HCT116 (cell line): ENCODE measurements around the gene SLTM. TPM values are rescaled to one million over a fixed set of nuclear protein-coding genes. Genes with fewer than 3 reads are reported as not detected.

Experiments used
- ATAC-seq: fragments of 200-7000 bp; cut with Tn5 transposase; 2 replicates; pipeline ENCODE4 v1.9.1; 2020; ENCODE audit warnings: mild to moderate bottlenecking, moderate library complexity
- BruUV-seq: library from RNA; stranded (reverse); fragments of 400-500 nt; replicated peaks from 2 replicates; lab custom pipeline; 2021; lab: Mats Ljungman, UMichigan
- CTCF ChIA-PET: fragments of 300-600 bp; sonication (Branson Sonifier 250); formaldehyde crosslinking; loops from one replicate; lab custom pipeline; 2021; ENCODE audit warnings: antibody characterized with exemption; lab: Charles Lee
- POLR2A ChIA-PET: fragments of 300-600, 350-600 bp; sonication (Branson Sonifier 250); formaldehyde crosslinking; loops from one replicate; lab custom pipeline; 2021; ENCODE audit warnings: antibody characterized with exemption; lab: Charles Lee
- RAD21 ChIA-PET, 2 experiments: fragments of 300-600 bp; sonication (Branson Sonifier 250); formaldehyde crosslinking; loops; one replicate each; lab custom pipeline; 2023; ENCODE audit warnings: low total read pairs in 2 of 2; ENCODE audit not compliant: uncharacterized antibody in 2 of 2, unreplicated experiment in 2 of 2, low non-redundant PET in 1 of 2; lab: Charles Lee
- DNase-seq: peaks from one replicate; pipeline ENCODE4 v3.0.0-alpha.2; 2010; ENCODE audit warnings: low read depth, low spot score
- H2AFZ ChIP-seq: fragments of 200-600 bp; shearing (Covaris generic), sonication (generic); 2 replicates; pipeline ENCODE4 v1.6.1; 2017; ENCODE audit warnings: low read depth, mixed run types, mixed read lengths, antibody characterized with exemption, low read length; ENCODE audit not compliant: poor library complexity, severe bottlenecking
- H3K27ac ChIP-seq: 2 replicates; pipeline ENCODE4 v1.5.1; 2012; ENCODE audit warnings: low read depth, low read length
- H3K27me3 ChIP-seq: fragments of 200-600 bp; sonication (generic); 2 replicates; pipeline ENCODE4 v1.6.1; 2016; ENCODE audit warnings: mixed run types, low read length, mixed read lengths; ENCODE audit not compliant: insufficient read depth
- H3K36me3 ChIP-seq, 2 experiments: fragments of 200-500 bp in 1 of 2; fragments of 200-600 bp in 1 of 2; sonication (Bioruptor generic) in 1 of 2; sonication (generic) in 1 of 2; 2 replicates each; pipeline versions ENCODE4 v1.5.1 to v1.6.1; 2014 to 2016; ENCODE audit warnings: low read length in 2 of 2, inconsistent platforms in 1 of 2, mixed read lengths in 1 of 2, mixed run types in 1 of 2; ENCODE audit not compliant: insufficient read depth in 2 of 2, control insufficient read depth in 1 of 2
- H3K4me1 ChIP-seq, 2 experiments: fragments of 200-600 bp in 1 of 2; sonication (generic) in 1 of 2; 2 replicates each; pipeline versions ENCODE4 v1.5.1 to v1.6.1; 2012 to 2017; ENCODE audit warnings: low read length in 2 of 2, inconsistent platforms in 1 of 2, mild to moderate bottlenecking in 1 of 2, mixed read lengths in 1 of 2, mixed run types in 1 of 2, moderate library complexity in 1 of 2; ENCODE audit not compliant: insufficient read depth in 2 of 2, control insufficient read depth in 1 of 2
- H3K4me2 ChIP-seq: fragments of 200-600 bp; sonication (generic); 2 replicates; pipeline ENCODE4 v1.6.1; 2017; ENCODE audit warnings: mixed run types, low read length, mixed read lengths
- H3K4me3 ChIP-seq, 2 experiments: fragments of 200-600 bp in 1 of 2; sonication (generic) in 1 of 2; replicated peaks in 1 of 2; 2 replicates each; pipeline ENCODE4 v1.5.1; 2011 to 2016; ENCODE audit warnings: low read length in 2 of 2, control low read depth in 1 of 2, low read depth in 1 of 2, mild to moderate bottlenecking in 1 of 2, mixed read lengths in 1 of 2, mixed run types in 1 of 2
- H3K79me2 ChIP-seq: fragments of 200-600 bp; sonication (generic); 2 replicates; pipeline ENCODE4 v1.6.1; 2017; ENCODE audit warnings: mild to moderate bottlenecking, mixed run types, low read length, moderate library complexity, mixed read lengths; ENCODE audit not compliant: insufficient read depth
- H3K9ac ChIP-seq: fragments of 200-600 bp; sonication (generic); 2 replicates; pipeline ENCODE4 v1.6.1; 2016; ENCODE audit warnings: low read length, mixed read lengths
- H3K9me2 ChIP-seq: fragments of 200-600 bp; sonication (generic), shearing (Covaris generic); 2 replicates; pipeline ENCODE4 v1.6.1; 2017; ENCODE audit warnings: mixed run types, mild to moderate bottlenecking, moderate library complexity; ENCODE audit not compliant: insufficient read depth
- H3K9me3 ChIP-seq, 2 experiments: fragments of 200-500 bp in 1 of 2; fragments of 200-600 bp in 1 of 2; sonication (Bioruptor generic) in 1 of 2; sonication (generic) in 1 of 2; 2 replicates each; pipeline ENCODE4 v1.6.1; 2014 to 2017; ENCODE audit warnings: low read length in 2 of 2, mixed read lengths in 2 of 2, inconsistent platforms in 1 of 2, low read depth in 1 of 2, mild to moderate bottlenecking in 1 of 2, mixed run types in 1 of 2, moderate library complexity in 1 of 2; ENCODE audit not compliant: control insufficient read depth in 1 of 2, insufficient read depth in 1 of 2
- H4K20me1 ChIP-seq: fragments of 200-600 bp; sonication (generic), shearing (Covaris generic); 2 replicates; pipeline ENCODE4 v1.6.1; 2017; ENCODE audit warnings: mixed run types, mild to moderate bottlenecking, moderate library complexity; ENCODE audit not compliant: insufficient read depth
- JUND ChIP-seq: IDR thresholded peaks from 2 replicates; pipeline ENCODE4 v1.6.1; 2012
- ZNF274 ChIP-seq: fragments of 200-500 bp; sonication (Bioruptor generic); IDR thresholded peaks from 2 replicates; pipeline ENCODE4 v1.6.1; 2014; ENCODE audit warnings: mild to moderate bottlenecking, low read depth, low read length, inconsistent platforms
- intact Hi-C: fragments of 100-400 bp; cut with micrococcal nuclease; formaldehyde crosslinking; loops from 2 replicates; pipeline ENCODE4 v1.10.0; 2022
- total RNA-seq: library from RNA; stranded (reverse); gene quantifications from one replicate; pipeline ENCODE4 v1.2.1, GENCODE V29; 2021; ENCODE audit not compliant: unreplicated experiment
- TF ChIP-seq, protein P1 (sequence below): IDR thresholded peaks from 2 replicates; pipeline ENCODE4 v1.6.1; 2012

Gene SLTM
- total RNA-seq, 1 experiment from 2014 or later = 88.7 TPM

DNA sequence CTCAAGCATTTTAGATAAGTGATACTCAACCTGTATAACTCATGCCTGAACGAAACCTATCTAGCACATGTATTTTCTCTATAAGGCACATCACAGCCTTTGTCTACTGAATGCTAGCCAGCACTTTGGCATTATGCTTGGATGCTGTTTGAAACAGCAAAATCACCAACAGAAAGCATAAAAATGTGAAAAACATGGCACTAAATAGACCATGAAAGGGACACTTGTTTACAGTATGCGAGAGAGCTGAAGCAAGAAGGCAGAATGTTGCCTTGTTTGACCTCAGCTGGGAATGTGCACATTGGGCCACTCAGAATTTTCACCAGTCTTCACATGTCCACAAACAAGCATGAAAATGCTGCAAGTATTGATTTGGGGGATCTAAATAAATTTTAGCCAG lies 102.9 kb downstream of the SLTM start:
- RAD21 ChIA-PET = no interaction called here
- no TSS peak for BruUV-seq

More for the DNA sequence above, 102.9 kb downstream of the SLTM start:
- ChIA-PET CTCF (no interaction called here), POLR2A (interaction anchor here (1.6 kb wide), 1 partner anchor 9 kb away, joined by 3 read pairs; no protein-coding TSS in a partner anchor)
- Histone ChIP-seq H3K4me1 (no peaks in the 10 kb centered on the region), H3K4me2 (no peak overlapping the region), H3K4me3 (no peak overlapping the region), H3K9ac (no peak overlapping the region), H3K9me2 (no peaks in the 10 kb centered on the region), H3K27me3 (no peaks in the 10 kb centered on the region), H3K79me2 (no peaks in the 10 kb centered on the region), H3K27ac (no peak overlapping the region), H4K20me1 (no peaks in the 10 kb centered on the region), H3K36me3 (no peaks in the 10 kb centered on the region), H2AFZ (no peak overlapping the region), H3K9me3 (no peaks in the 10 kb centered on the region)
- TF ChIP-seq ZNF274 (no peak), JUND (no peak)
- TF ChIP-seq, protein P1, sequence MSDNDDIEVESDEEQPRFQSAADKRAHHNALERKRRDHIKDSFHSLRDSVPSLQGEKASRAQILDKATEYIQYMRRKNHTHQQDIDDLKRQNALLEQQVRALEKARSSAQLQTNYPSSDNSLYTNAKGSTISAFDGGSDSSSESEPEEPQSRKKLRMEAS = no peak
- intact Hi-C loops = no loop called here
- DNase-seq = no peak
- no peak for ATAC-seq

Other genes with a start within 250 kb of the SLTM start
- gene ADAM10, start 184.0 kb downstream of the SLTM start, total RNA-seq = 158 TPM
- gene MINDY2, start 162.4 kb downstream of the SLTM start, total RNA-seq = 17.6 TPM
- gene RNF111, start 54.0 kb upstream of the SLTM start, total RNA-seq = 31.5 TPM
- gene CCNB2, start 171.5 kb upstream of the SLTM start, total RNA-seq = 88.7 TPM